CD14-positive monocyte (primary cell): ENCODE results near the gene PTPN14. TPM values are rescaled to one million over a fixed set of nuclear protein-coding genes. Genes with fewer than 3 reads are reported as not detected.

Source experiments
- DNase-seq, 3 donors: peaks; one replicate each; pipeline ENCODE4 v3.0.0-alpha.2; 2011 to 2022
- H2AFZ ChIP-seq: 2 replicates; pipeline ENCODE4 v1.6.0; 2012; ENCODE audit warnings: mild to moderate bottlenecking, low read depth, low read length, inconsistent platforms; ENCODE audit not compliant: insufficient read depth, poor library complexity, severe bottlenecking
- H3K27ac ChIP-seq, 2 donors: 1 replicate in 1 of 2; 2 replicates in 1 of 2; pipeline ENCODE4 v1.5.1; 2012 to 2013; ENCODE audit warnings: low read length in 2 of 2, control low read depth in 1 of 2, inconsistent platforms in 1 of 2, low read depth in 1 of 2, mild to moderate bottlenecking in 1 of 2
- H3K27me3 ChIP-seq, 2 donors: one replicate each; pipeline versions ENCODE4 v1.6.0 to v1.6.1; 2011 to 2013; ENCODE audit warnings: low read length in 2 of 2; ENCODE audit not compliant: control insufficient read depth in 2 of 2, insufficient read depth in 2 of 2
- H3K36me3 ChIP-seq, 2 donors: replicated peaks in 1 of 2; 1 replicate in 1 of 2; 2 replicates in 1 of 2; pipeline versions ENCODE4 v1.5.1 to v1.6.1; 2012 to 2013; ENCODE audit warnings: low read length in 2 of 2, control low read depth in 1 of 2, inconsistent platforms in 1 of 2, mild to moderate bottlenecking in 1 of 2; ENCODE audit not compliant: insufficient read depth in 2 of 2, control insufficient read depth in 1 of 2
- H3K4me1 ChIP-seq, 2 donors: 1 replicate in 1 of 2; 2 replicates in 1 of 2; pipeline versions ENCODE4 v1.5.1 to v1.6.1; 2012 to 2013; ENCODE audit warnings: low read length in 2 of 2, control low read depth in 1 of 2, inconsistent platforms in 1 of 2, mild to moderate bottlenecking in 1 of 2, moderate library complexity in 1 of 2; ENCODE audit not compliant: insufficient read depth in 2 of 2, control insufficient read depth in 1 of 2
- H3K4me2 ChIP-seq: replicated peaks from 2 replicates; pipeline ENCODE3; 2012; ENCODE audit warnings: low read length, moderate library complexity, mild to moderate bottlenecking; ENCODE audit not compliant: poor library complexity, severe bottlenecking; ENCODE audit errors: extremely low read depth
- H3K4me3 ChIP-seq, 3 experiments: fragments of 200-600 bp in 1 of 3; sonication (generic) in 1 of 3; replicated peaks in 1 of 3; 1 replicate in 2 of 3; 2 replicates in 1 of 3; pipeline ENCODE4 v1.5.1; 2011 to 2013; ENCODE audit warnings: low read length in 3 of 3, mild to moderate bottlenecking in 3 of 3, control low read depth in 2 of 3, low read depth in 2 of 3, inconsistent platforms in 1 of 3, moderate library complexity in 1 of 3
- H3K79me2 ChIP-seq: 2 replicates; pipeline ENCODE4 v1.6.0; 2012; ENCODE audit warnings: mild to moderate bottlenecking, control low read depth, inconsistent platforms, low read length, moderate library complexity; ENCODE audit not compliant: insufficient read depth
- H3K9ac ChIP-seq: 2 replicates; pipeline ENCODE4 v1.6.0; 2017; ENCODE audit warnings: low read length, mild to moderate bottlenecking; ENCODE audit not compliant: insufficient read depth, poor library complexity, severe bottlenecking
- H3K9me3 ChIP-seq, 2 donors: replicated peaks in 1 of 2; 1 replicate in 1 of 2; 2 replicates in 1 of 2; pipeline versions ENCODE4 v1.5.1 to v1.6.1; 2012 to 2013; ENCODE audit warnings: low read length in 2 of 2, control low read depth in 1 of 2; ENCODE audit not compliant: control insufficient read depth in 1 of 2, insufficient read depth in 1 of 2
- H4K20me1 ChIP-seq: 2 replicates; pipeline ENCODE4 v1.6.0; 2012; ENCODE audit warnings: mild to moderate bottlenecking, low read length, control low read depth, moderate library complexity; ENCODE audit not compliant: insufficient read depth
- H3K27ac Mint-ChIP-seq, 7 donors: one replicate each; pipeline ENCODE4 v1.8.0; 2020; ENCODE audit warnings: mild to moderate bottlenecking in 7 of 7, mixed read lengths in 7 of 7, moderate library complexity in 6 of 7, inconsistent platforms in 2 of 7
- H3K27me3 Mint-ChIP-seq, 3 donors: one replicate each; pipeline ENCODE4 v1.8.0; 2021 to 2022; ENCODE audit warnings: low read depth in 3 of 3, mild to moderate bottlenecking in 3 of 3, mixed read lengths in 3 of 3, moderate library complexity in 3 of 3, inconsistent platforms in 1 of 3
- H3K36me3 Mint-ChIP-seq, 2 donors: one replicate each; pipeline ENCODE4 v1.8.0; 2020; ENCODE audit warnings: mixed read lengths in 2 of 2, inconsistent platforms in 1 of 2, mild to moderate bottlenecking in 1 of 2
- H3K4me1 Mint-ChIP-seq: one replicate; pipeline ENCODE4 v1.8.0; 2020; ENCODE audit warnings: mild to moderate bottlenecking, mixed read lengths
- H3K4me3 Mint-ChIP-seq, 2 donors: one replicate each; pipeline ENCODE4 v1.8.0; 2020; ENCODE audit warnings: mild to moderate bottlenecking in 2 of 2, mixed read lengths in 2 of 2, moderate library complexity in 1 of 2
- H3K9me3 Mint-ChIP-seq, 7 donors: one replicate each; pipeline ENCODE4 v1.8.0; 2020 to 2022; ENCODE audit warnings: mixed read lengths in 7 of 7, mild to moderate bottlenecking in 6 of 7, moderate library complexity in 6 of 7, inconsistent platforms in 2 of 7
- CTCF ChIP-seq: fragments of 200-600 bp; IDR thresholded peaks from one replicate; pipeline ENCODE4 v1.8.0; 2022; ENCODE audit warnings: antibody characterized with exemption, mild to moderate bottlenecking
- WGBS: methylation state at CpG from one replicate; pipeline ENCODE4 v1.1.5; 2013; ENCODE audit warnings: missing lambda C conversion rate; ENCODE audit not compliant: insufficient coverage; 5-methylcytosine and 5-hydroxymethylcytosine counted together
- intact Hi-C, 2 donors: fragments of 100-400 bp; cut with micrococcal nuclease; formaldehyde crosslinking; loops; one replicate each; pipeline versions ENCODE4 v1.15.0 to v1.15.1; 2023
- polyA plus RNA-seq, 3 donors: library from polyadenylated mRNA; depleted of rRNA in 1 of 3; unstranded in 2 of 3; stranded (reverse) in 1 of 3; fragments of 300-500 nt in 2 of 3; fragments of >200 nt in 1 of 3; fragmentation: Illumina TruSeq in 2 of 3; gene quantifications; 1 replicate in 2 of 3; 2 replicates in 1 of 3; pipeline ENCODE4 v1.2.3, GENCODE V29; 2012 to 2021

PTPN14 gene
- polyA plus RNA-seq, 3 donors = 0.01 TPM; not detected in 1

GRCh38 chr1:214423045-214423444, 128.4 kb downstream of the PTPN14 start:
- Mint-ChIP-seq H3K9me3 (peaks cover 0 to 3% (median 0%) of the 10 kb centered on the region in 7 donors), H3K4me1 (peaks cover 9% of the 10 kb centered on the region), H3K27ac (no peak overlapping the region), H3K36me3 (no peaks in the 10 kb centered on the region), H3K27me3 (no peaks in the 10 kb centered on the region), H3K4me3 (no peak overlapping the region)
- WGBS = 89% methylated on average over 2 of the region's 5 CpGs
- no peak for DNase-seq
- no peak for TF ChIP-seq CTCF
- H3K27me3 ChIP-seq = no peaks in the 10 kb centered on the region
- H3K4me2 ChIP-seq = no peak overlapping the region
- H3K27ac ChIP-seq = no peak overlapping the region
- H3K36me3 ChIP-seq = no peaks in the 10 kb centered on the region
- H4K20me1 ChIP-seq = no peaks in the 10 kb centered on the region
- H2AFZ ChIP-seq = no peak overlapping the region
- no peaks in the 10 kb centered on the region for H3K79me2 ChIP-seq
- no peak overlapping the region for H3K9ac ChIP-seq
- no peak overlapping the region for H3K4me3 ChIP-seq
- peaks cover 8% of the 10 kb centered on the region in 2 donors for H3K4me1 ChIP-seq
- intact Hi-C loops = no loop called here
- no peaks in the 10 kb centered on the region for H3K9me3 ChIP-seq

- Histone ChIP-seq H2AFZ (no peak overlapping the region), H3K4me1 (no peaks in the 10 kb centered on the region), H3K27me3 (no peaks in the 10 kb centered on the region), H3K79me2 (no peaks in the 10 kb centered on the region), H4K20me1 (no peaks in the 10 kb centered on the region), H3K9ac (no peak overlapping the region), H3K4me3 (no peak overlapping the region), H3K9me3 (no peaks in the 10 kb centered on the region), H3K27ac (no peak overlapping the region), H3K36me3 (no peaks in the 10 kb centered on the region), H3K4me2 (no peak overlapping the region)
- TF ChIP-seq CTCF = no peak
- intact Hi-C loops = no loop called here
- Mint-ChIP-seq H3K4me3 (no peak overlapping the region), H3K27ac (no peak overlapping the region), H3K4me1 (peaks cover 2% of the 10 kb centered on the region), H3K36me3 (no peaks in the 10 kb centered on the region), H3K9me3 (peaks cover 0 to 3% (median 0%) of the 10 kb centered on the region in 7 donors), H3K27me3 (no peaks in the 10 kb centered on the region)
- WGBS = 100% methylated on average over 2 of the region's 8 CpGs
- no peak for DNase-seq
Measured at GRCh38 chr1:214422137-214422671, 129.2 kb downstream of the PTPN14 start.
